NOMO-1 treated with dmso at 0.1 percent for 144 hours (cell line): ENCODE results near the gene RNPS1.

Experiments
- DNase-seq: peaks from one replicate; lab custom pipeline; 2025; ENCODE audit not compliant: unreplicated experiment; lab: John Stamatoyannopoulos, UW

The RNPS1 gene, protein sequence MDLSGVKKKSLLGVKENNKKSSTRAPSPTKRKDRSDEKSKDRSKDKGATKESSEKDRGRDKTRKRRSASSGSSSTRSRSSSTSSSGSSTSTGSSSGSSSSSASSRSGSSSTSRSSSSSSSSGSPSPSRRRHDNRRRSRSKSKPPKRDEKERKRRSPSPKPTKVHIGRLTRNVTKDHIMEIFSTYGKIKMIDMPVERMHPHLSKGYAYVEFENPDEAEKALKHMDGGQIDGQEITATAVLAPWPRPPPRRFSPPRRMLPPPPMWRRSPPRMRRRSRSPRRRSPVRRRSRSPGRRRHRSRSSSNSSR

DNA sequence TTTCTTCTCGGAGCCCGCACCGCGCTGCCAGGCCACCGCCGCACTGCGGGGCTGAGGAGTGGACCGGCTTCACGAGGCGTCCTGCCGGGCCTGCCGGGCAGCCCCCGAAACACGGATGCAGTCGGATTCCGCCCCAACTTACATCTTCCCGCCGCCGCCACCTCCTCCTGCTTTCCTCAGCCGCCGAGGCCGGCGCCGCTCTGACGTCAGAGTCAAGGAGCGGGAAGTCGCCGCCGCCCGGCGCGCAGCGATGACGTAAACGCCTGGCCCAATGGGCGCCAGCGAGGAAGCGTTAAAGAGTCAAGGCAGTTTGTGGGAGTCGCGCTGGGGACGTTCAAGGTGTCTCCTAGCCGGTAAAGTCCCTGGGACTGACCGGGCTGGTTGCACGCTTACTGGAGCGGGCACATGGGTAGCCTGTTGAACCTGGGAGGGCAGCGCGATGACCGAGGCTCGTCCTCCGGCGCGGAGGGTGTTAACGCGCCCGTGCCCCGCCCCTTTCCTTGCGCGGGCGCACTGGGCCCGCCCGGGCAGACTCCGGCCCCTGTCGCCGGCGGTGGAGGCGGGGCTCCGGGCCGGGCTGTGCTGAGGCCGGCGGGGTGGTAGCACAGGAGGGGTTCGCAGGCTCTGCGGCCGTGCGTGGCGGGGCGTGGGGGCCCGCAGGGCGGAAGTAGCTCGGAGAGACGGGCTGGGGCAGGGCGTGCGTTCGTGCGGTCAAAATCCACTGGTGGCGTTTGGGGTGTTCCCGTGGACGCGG lies at the start of gene RNPS1:
RNPS1 (minus strand) TSS at position 214 of the 754 bp plus-strand sequence. CDS start 3,483 bp downstream, outside the sequence.
- peak; percentile 88 for DNase-seq

DNA sequence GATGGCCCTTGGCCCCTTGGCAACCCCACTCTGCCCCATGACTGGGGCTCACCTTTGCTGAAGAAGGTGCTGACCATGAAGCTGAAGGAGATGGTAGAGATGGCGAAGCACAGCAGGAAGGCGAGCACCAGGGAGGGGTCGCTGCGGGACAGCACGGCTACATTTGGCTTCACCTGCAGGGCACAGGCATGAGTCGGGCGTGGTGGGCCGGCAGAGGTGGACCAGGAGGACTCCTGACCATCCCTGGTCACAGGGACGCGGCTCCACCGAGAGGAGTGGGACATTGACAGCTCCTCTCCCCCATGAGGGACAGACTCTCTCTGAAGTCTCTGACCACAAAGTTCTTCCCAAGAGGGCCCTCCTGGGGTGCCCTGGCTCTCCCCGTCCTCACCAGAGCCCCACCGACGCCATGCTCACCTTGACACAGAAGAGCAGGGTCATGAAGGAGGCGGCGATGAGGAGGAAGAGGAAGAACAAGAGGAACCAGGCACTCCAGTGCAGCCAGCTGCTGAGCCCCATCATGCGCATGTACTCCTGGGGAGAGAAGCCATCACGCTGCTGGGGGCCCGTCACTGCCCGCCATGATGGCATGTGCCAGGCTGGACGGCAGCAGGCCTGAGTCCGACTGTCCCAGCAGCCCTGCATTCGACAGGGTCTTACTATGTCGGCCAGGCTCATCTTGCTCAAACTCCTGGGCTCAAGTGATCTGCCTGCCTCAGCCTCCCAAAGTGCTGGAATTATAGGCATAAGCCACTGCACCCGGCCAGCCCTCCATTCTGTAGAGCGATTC lies 49.5 kb upstream of the RNPS1 start:
- no peak for DNase-seq

DNA sequence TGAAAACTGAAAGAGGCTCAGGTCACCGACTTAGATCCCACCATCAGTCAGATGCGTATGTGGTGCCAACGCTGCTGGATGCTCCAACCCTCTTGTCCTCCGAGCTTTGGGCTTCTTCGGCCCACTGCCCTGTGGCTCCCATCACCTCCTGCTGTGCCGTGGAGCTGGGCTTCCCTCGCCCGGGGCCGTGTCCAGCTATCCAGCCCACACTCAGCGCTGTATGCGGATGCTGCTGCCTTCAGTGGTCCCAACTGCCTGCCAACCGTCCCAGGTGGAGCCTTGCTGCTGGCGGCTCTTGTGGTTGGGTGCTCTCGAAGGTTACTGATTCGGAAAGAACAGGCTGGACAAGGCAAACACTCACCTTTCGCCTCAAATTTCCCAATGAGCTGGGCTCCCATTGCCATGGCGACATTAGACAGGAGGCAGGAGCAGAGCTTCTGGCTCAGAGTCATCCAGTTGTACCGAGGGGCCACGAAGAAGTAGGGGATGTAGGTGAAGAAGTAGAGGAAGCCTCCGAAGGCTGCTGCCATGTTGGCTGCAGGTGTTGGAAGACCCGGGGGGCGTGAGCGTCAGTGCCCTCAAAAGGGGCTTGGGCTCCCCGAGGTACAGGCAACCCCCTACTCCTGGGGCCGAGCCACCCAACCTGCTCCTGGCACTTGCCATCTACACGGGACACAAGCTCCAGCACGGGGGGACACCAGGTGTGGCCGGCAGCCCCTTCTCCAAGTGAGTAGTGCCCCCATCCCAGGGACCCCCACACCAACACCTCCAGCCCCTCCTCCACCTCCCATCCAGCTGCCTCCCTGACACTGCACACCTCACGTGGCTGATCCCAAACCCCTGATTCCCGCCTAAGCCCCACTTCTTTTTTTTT lies 40.4 kb upstream of the RNPS1 start:
- DNase-seq: no peak

DNA sequence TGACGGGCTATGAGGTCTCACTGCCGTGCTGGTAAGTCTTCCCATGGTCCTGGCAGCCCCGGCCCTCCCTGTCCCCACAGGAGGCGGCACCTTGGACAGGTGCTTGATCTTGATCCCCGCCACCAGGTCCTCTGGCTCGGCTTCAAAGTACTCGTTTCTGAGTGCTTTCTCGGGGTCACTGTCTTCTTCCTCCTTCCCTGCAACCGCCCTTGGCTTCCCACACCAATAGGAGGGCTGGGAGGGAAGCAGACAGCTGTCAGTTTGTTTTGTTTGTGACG lies 31.9 kb upstream of the RNPS1 start:
- DNase-seq: no peak

DNA sequence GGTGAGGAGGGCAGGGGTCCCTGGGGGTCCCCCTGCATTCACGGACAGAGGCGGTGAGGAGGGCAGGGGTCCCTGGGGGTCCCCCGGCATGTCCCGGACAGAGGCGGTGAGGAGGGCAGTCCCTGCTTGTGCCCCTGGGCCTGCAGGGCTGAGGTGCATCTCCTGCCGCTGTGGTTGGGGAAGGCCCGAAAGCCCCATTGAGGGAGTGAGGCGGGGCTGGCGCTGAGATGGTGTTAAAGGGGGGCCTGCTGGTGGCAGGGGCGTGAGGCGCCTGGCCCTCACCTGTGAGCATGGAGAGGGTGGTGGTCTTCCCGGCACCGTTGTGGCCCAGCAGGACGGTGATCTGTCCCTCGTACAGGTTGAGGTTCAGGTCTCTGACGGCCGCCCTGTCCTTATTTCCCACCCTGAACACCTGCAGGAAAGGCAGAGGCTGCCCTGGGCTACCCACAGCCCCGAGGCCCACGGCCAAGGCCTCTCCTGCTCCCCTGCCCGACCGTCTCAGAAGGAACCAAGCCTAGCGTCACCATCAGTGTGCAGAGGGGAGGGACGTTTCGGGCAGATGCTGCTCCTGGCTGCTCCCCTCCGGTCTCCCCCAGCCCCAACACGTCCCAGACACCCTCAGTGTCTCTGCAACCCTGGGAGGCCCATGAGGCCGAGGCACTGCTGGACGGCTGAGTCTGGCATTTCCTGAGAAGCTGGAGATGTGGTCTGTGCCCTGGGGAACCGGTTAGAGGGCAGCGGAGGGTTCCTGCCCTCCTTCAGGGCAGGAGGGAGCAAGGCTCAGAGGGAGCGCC lies 31.4 kb upstream of the RNPS1 start:
- no peak for DNase-seq

DNA sequence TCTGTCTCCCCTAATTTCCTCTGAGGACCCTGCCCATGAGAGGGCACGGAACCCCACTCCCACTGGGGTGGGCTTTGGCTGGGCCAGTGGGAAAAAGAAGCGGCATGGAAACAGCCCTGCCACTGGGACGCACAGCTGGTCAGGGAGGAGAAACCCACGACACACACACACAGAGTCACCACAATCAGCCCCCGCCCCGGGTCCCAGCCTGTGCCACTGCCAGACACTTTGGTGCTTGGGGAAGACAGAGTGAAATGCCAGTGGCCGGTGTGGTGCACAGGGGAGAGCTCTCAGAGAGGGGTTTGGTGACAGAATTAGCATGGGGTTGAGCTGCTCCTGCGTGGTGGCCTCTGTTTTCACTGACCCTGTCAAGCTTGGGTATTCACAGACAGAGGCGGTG lies 30.7 kb upstream of the RNPS1 start:
- DNase-seq: no peak

DNA sequence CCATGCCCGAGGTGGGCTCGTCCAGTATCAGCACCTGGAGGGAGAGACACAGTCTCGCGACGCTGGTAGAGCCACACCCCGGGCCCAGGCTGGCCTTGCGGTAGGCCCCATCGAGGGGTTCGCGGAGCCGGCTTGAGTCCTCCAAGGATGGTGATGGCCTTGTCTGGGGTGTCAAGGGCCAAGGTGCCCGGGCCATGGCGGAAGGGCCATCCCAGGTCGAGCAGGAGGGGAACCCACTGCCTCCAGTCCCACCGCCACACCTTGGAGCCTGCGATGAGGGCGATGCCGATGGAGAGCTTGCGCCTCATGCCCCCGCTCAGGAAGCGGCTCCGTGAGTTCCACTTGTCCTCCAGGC lies 29.6 kb upstream of the RNPS1 start:
- no peak for DNase-seq

DNA sequence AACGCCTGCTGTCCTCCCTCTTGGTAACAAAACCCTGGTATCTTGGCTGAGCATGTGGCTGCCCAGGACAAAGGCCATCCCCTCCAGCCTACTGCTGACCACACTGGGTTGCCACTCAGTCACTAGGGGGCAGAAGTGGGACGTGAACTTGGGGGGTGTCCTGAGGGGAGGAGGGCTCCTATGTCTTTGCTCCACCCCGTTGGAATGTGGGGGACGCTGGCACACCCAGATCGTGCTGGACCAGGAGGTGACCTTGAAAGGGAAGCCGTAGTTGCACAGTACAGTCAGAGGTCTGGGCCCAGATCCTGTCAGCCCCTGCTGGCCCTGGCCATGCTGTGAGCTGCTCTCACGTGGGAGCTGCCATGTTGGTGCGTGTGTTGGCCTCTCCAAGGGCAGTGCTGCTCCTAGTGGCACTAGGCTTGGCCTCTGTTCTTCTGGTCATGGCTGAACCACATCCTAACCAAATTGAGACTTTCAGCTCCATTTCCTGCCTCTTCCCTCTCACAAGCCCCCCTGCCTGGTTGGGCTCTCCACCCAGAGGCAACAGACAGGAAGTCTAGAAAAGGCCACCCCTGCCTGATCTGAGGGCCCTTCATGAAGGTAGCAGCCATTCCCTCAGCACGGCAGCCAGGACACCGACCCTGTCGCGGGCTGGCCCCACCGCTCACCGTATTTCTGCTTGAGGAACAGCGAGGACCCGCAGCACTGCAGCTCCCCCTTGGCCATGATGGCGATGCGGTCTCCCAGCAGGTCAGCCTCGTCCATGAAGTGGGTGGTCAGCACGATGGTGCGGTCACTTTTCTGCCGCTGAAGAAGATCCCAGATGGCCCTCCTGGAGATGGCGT lies 29.0 kb upstream of the RNPS1 start:
- DNase-seq: no peak

DNA sequence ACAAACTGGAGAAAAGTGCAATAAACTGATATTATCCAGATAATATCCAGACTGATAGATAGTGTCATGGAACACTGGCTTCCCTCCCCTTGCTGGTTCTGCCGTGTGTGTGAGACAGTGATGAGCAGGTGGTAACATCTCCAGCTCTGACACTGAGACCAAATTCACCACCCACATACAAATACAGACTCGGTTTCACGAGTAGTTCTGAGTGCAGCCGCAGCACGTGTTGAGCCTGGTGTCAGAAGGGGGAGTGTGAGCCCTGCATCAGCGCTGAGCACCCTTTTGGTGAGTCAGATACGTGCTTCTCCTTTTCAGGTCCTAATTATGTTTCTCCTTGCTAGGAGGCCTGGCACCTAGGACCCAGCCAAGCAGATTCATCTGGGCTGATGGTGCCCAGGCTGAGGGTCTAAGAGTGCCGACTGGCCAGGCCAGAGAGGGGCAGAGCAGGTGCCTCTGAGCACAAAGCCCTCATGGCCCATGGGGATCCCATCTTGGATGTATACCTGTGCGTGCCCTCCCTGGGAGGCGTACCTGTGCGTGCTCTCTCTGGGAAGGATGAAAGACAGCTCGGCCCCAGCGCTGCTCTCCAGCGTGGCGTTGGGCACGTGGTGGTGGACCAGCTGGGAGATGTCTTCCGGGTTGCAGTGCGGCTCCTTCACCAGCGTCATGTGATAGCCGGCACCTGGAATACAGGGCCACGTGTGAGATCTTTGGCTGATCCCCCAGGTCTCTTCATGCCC lies 27.3 kb upstream of the RNPS1 start:
- DNase-seq: no peak

DNA sequence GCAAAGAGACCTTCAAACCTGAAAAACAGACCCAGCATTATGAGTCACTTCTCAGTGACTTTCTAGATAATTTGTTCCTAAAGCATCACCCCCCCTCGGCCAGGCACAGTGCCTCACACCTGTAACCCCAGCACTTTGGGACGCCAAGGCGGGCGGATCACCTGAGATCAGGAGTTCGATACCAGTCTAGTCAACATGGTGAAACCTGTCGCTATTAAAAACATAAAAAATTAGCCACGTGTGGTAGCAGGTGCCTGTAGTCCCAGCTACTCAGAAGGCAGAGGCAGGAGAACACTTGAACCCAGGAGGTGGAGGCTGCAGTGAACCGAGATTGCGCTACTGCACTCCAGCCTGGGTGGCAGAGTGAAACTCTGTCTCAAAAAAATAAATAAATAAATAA lies 24.3 kb upstream of the RNPS1 start:
- DNase-seq: no peak

DNA sequence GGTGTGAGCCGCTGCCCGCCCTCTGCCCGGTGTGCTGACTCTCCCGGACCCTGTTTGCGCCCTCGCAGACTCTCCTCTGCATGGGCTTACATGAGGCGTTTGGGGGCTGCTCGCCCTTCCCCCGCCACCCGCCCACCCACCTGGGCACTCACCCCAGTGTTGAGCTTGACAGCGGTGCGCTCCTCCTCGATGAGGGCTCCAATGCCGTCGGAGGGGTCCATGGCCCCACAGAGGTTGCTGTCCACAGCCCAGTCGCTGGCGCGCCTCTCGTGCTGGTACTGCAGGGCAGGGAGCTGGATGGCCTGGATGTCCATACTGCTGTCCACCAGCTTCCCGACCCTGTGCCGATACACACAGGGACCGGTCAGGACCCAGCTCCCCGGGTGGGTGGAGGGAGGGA lies 21.4 kb upstream of the RNPS1 start:
- no peak for DNase-seq

DNA sequence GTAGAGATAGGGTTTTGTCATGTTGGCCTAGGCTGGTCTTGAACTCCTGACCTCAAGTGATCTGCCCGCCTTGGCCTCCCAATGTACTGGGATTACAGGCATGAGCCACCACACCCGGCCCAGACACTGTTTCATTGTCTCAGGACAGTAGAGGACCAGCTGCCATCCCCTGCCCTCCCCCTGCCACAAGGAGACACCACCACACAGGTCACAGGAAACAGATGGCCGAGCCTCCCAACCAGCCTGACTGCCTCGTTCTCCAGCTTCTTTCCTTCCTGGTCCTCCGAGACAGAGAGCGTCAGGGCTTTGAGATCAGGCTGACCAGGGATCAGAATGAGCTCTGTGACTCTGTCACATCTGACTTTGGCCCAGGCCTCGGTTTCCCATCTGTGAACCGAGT lies 20.8 kb upstream of the RNPS1 start:
- no peak for DNase-seq

DNA sequence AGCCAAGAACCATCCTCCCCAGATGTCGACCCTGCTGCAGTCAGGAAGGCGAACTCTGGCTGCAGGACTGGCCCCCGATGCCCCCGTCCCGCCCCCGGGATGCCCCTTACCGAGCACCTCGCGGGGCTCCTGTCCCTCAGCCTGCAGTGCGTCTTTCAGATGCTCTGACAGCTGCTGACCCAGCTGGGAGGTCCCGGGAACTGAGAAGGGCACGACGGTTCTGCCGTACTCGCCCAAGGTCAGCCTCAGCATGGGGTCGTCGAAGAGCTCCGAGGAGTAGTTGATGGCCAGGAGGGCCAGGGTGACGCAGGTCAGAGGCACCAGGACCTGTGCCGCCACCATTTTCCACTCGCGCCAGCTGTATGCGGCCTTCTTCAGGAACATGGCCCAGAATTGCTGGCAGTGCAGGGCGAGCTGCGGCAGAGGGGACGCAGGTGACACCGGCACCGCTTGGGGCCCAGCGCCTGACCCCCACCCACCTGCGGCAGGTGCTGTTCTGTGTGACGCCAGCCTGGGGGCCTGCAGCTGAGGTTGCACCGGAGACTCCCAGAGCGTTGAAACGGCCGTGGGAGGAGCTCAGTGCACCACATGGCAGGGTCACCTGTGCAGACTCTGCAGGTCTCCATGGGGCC lies 20.1 kb upstream of the RNPS1 start:
- DNase-seq: no peak

DNA sequence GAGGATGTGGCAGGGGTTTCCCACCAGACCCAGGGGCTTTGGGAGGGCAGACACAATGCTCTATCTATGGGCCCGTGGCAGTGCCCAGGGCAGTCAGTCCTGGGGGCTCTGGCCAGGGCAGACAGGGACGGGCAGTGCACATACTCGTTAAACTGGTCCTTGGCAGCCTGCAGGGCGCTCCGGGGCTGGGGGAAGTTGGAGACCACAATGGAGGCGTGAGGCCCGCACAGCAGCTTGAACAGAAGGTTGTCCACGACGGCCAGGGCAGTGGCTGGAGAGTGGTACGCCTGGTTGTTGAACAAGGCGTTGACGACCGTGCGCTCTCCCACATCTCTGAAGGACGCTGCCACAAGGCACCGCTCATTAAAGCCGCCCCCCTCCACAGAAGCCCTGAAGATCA lies 18.6 kb upstream of the RNPS1 start:
- DNase-seq: no peak

DNA sequence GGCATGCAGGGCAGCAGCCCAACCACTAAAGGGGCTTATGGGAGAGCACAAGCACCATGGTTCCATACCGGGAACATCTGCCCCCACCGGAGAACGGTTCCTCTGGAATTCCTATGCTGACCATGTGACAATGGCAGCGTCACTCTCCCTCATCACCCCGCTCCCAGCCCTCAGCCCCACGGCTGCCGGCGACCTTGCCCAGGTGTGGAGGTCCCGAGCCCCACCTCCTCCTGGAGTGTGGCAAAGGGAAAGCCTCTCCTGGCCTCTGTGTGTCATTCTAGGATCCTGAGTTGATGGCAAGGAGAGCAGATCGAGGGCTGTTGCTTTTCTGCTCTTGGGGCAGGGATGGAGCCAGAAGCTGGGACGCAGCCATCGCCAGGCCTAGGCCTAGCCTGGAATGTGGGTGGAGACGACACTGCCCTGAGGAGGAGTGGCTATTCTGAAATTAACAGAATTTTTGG lies 17.8 kb upstream of the RNPS1 start:
- no peak for DNase-seq

DNA sequence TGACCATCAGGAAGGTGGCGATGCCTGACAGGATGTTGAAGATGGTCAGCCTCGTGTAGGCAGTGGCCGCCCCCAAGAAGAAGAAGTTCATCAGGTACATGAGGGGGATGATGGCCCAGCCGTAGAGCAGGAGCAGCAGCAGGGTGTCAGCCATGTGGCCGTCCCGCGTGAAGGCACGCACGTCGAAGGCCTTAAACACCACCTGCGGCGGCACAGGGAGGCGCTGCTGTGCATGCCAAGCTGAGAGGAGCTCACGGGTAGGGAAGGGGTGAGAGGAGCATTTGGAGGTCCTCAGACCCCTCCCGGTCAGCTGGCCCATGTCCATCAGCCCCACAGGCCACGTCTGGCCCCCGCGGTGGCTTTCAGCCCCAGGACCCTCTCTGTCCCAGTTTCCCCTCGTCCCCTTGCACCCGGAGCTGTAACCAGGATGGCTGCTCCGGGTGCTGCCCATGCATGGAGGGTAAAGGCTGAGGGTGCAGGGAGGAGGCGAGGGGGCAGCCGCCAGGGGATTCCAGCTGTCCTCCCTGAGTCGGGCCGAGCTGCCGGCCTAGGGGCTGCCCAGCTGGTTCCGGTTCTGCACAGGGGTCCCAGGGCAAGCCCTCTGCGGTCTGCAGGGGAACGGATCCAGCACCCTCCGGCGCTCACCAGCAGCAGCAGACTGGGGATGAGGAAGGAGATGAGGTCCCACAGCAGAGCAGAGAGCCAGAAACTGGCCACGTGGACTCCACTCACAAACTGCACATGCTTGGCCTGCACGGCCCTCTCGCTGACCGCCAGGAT lies 17.1 kb upstream of the RNPS1 start:
- DNase-seq: no peak

DNA sequence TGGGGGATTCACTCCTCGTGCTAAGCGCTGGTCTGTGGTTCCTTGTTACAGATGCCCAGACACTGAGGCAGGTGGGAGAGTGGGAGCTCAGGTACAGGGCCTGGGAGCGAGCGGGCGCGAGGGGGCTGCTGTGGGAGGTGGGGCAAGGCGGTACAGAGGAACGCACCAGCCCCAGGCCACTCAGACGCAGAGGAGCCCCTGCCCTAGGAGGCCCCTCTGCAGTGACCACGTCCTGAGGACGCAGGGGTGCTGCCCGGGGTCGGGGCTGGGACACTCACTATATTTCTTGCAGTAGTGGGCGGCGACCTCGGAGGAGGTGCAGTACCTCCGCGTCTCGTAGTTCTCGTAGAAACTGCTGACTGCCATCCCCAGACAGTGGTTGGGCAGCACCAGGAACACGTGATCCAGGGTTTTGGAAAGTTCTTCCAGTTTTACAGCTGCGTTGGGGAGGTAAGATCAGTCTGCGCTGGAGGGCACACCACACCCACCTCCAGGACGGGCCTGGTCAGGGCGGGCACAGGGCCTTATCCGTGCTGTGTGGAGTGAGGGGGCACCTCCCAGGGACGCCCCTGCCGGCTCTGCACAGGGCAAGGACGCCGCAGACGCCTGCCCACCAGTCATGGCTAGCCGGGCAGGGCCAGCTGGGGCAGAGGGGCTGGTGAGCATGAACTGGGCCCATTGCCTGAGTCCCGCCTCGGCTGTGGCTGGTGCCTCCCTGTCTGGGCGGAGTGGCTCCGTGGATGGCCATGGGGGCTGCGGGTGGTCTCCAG lies 16.3 kb upstream of the RNPS1 start:
- no peak for DNase-seq
